Erythroblast (primary cell): Measurements from ENCODE around the gene GPC6.

Experiments used
- GATA1 ChIP-seq: IDR thresholded peaks from 2 replicates; pipeline ENCODE4 v1.6.1; 2011; ENCODE audit warnings: low read depth, mild to moderate bottlenecking, control low read depth, low read length, moderate library complexity
- POLR2A ChIP-seq: IDR thresholded peaks from 2 replicates; pipeline ENCODE4 v1.6.1; 2011; ENCODE audit warnings: mild to moderate bottlenecking, low read length

DNA sequence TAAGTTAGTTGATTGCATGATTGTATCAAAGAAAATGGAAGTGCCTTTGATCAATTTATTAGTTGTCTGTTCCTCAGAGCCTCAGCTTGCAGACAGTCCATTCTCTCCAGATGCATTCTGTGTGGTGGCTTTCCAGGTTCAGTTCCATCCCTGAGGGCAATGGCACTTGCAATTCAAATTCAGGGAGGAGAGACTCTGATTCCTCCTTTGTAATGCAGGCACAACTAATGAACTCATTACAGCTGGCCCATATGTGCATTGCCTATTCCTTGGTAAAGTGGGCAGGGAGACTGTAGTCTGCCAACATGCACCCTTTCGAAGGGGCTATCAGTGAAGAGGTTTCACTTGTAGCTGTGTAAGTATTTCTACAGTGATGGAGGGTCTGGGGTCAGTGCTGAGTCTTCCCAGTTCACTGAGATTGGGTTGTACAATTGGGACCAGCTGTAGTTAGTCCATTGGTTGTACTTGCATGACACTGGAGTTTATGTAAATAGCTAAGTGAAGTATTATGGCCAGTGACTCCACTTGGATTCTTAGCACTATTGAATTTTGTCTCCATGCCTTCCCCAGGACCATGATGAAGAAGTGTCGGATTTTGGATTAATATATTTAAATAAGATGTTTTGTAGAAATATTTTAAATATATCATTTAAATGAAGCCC lies 401.7 kb downstream of the GPC6 start:
- TF ChIP-seq POLR2A, result no peak
- TF ChIP-seq GATA1, result no peak
